ENCODE measurements around the gene PRDM16. TPM values are rescaled to one million over a fixed set of nuclear protein-coding genes. Genes with fewer than 3 reads are reported as not detected.

PRDM16 gene
- total RNA-seq, 2 experiments from 2014 or later: not detected

- POLR2A ChIA-PET: no interaction called here
- H3K27ac ChIP-seq (ENCODE audit: low read depth, low read length, poor library complexity, severe bottlenecking): no peak overlapping the region
- H3K9me2 ChIP-seq (ENCODE audit: insufficient read depth, low read length): no peaks in the 10 kb centered on the region
- no peaks in the 10 kb centered on the region for H4K20me1 ChIP-seq (ENCODE audit: insufficient read depth, low read length)
- TF ChIP-seq CTCF (conservative IDR thresholded peaks at IDR 0.05; ENCODE audit: low read length): no peak
- no peak for TF ChIP-seq EZH2phosphoT487 (IDR thresholded peaks at IDR 0.05; ENCODE audit: borderline replicate concordance, low read depth, low read length)
- no peak for DNase-seq (ENCODE audit: low spot score)
- H3K36me3 ChIP-seq (ENCODE audit: insufficient read depth, low read length): no peaks in the 10 kb centered on the region
- no peak overlapping the region for H3K4me3 ChIP-seq (ENCODE audit: low read depth, low read length, poor library complexity, severe bottlenecking)
- intact Hi-C loops (cut with micrococcal nuclease; ENCODE audit: unreplicated experiment): no loop called here
- no peaks in the 10 kb centered on the region for H3K4me1 ChIP-seq (ENCODE audit: insufficient read depth, low read length, poor library complexity, severe bottlenecking)
- H3K9me3 ChIP-seq (ENCODE audit: low read length): no peaks in the 10 kb centered on the region
- no TSS peak for BruUV-seq (replicated peaks)
- H2AFZ ChIP-seq (ENCODE audit: low read length): no peak overlapping the region
- no peak overlapping the region for H3K4me2 ChIP-seq (ENCODE audit: low read length)
- H3K79me2 ChIP-seq (ENCODE audit: insufficient read depth, low read depth, low read length): no peaks in the 10 kb centered on the region
- CTCF ChIA-PET (ENCODE audit: unreplicated experiment): no interaction called here
These were observed 44.4 kb upstream of the PRDM16 start for GRCh38 chr1:3024588-3024987.

DNA sequence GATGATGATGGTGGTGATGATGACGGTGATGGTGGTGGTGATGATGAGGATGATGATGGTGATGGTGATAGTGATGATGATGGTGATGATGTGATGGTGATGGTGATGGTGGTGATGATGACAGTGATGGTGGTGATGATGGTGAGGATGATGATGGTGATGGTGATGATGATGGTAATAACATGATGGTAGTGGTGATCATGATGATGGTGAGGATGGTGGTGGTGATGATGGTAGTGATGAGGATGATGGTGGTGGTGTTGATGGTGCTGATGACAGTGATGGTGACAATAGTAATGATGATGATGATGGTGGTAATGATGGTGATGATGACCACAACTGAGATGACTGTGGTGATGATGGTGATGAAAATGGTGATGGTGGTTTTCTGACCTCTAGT lies 42.9 kb upstream of the PRDM16 start:
- Histone ChIP-seq H3K9me3 (ENCODE audit: low read length) (no peaks in the 10 kb centered on the region), H3K27ac (ENCODE audit: low read depth, low read length, poor library complexity, severe bottlenecking) (no peak overlapping the region), H3K4me2 (ENCODE audit: low read length) (no peak overlapping the region), H3K36me3 (ENCODE audit: insufficient read depth, low read length) (no peaks in the 10 kb centered on the region), H2AFZ (ENCODE audit: low read length) (no peak overlapping the region), H3K9me2 (ENCODE audit: insufficient read depth, low read length) (no peaks in the 10 kb centered on the region), H3K79me2 (ENCODE audit: insufficient read depth, low read depth, low read length) (no peaks in the 10 kb centered on the region), H3K4me3 (ENCODE audit: low read depth, low read length, poor library complexity, severe bottlenecking) (no peak overlapping the region), H3K4me1 (ENCODE audit: insufficient read depth, low read length, poor library complexity, severe bottlenecking) (no peaks in the 10 kb centered on the region), H4K20me1 (ENCODE audit: insufficient read depth, low read length) (no peaks in the 10 kb centered on the region)
- no peak for TF ChIP-seq CTCF (conservative IDR thresholded peaks at IDR 0.05; ENCODE audit: low read length)
- no peak for TF ChIP-seq EZH2phosphoT487 (IDR thresholded peaks at IDR 0.05; ENCODE audit: borderline replicate concordance, low read depth, low read length)
- ChIA-PET POLR2A (no interaction called here), CTCF (ENCODE audit: unreplicated experiment) (no interaction called here)
- no TSS peak for BruUV-seq (replicated peaks)
- intact Hi-C loops (cut with micrococcal nuclease; ENCODE audit: unreplicated experiment): no loop called here
- DNase-seq (ENCODE audit: low spot score): no peak

- no peak overlapping the region for H3K27ac ChIP-seq (ENCODE audit: low read depth, low read length, poor library complexity, severe bottlenecking)
- no peak overlapping the region for H2AFZ ChIP-seq (ENCODE audit: low read length)
- no peaks in the 10 kb centered on the region for H3K9me3 ChIP-seq (ENCODE audit: low read length)
- BruUV-seq (replicated peaks): no TSS peak
- H3K4me1 ChIP-seq (ENCODE audit: insufficient read depth, low read length, poor library complexity, severe bottlenecking): no peaks in the 10 kb centered on the region
- H3K79me2 ChIP-seq (ENCODE audit: insufficient read depth, low read depth, low read length): no peaks in the 10 kb centered on the region
- no peak overlapping the region for H3K4me2 ChIP-seq (ENCODE audit: low read length)
- POLR2A ChIA-PET: no interaction called here
- intact Hi-C loops (cut with micrococcal nuclease; ENCODE audit: unreplicated experiment): no loop called here
- no peak for DNase-seq (ENCODE audit: low spot score)
- CTCF ChIA-PET (ENCODE audit: unreplicated experiment): no interaction called here
- H3K9me2 ChIP-seq (ENCODE audit: insufficient read depth, low read length): no peaks in the 10 kb centered on the region
- TF ChIP-seq EZH2phosphoT487 (IDR thresholded peaks at IDR 0.05; ENCODE audit: borderline replicate concordance, low read depth, low read length) (no peak), CTCF (conservative IDR thresholded peaks at IDR 0.05; ENCODE audit: low read length) (no peak)
- no peaks in the 10 kb centered on the region for H3K36me3 ChIP-seq (ENCODE audit: insufficient read depth, low read length)
- H3K4me3 ChIP-seq (ENCODE audit: low read depth, low read length, poor library complexity, severe bottlenecking): no peak overlapping the region
- no peaks in the 10 kb centered on the region for H4K20me1 ChIP-seq (ENCODE audit: insufficient read depth, low read length)
These were observed 42.2 kb upstream of the PRDM16 start for GRCh38 chr1:3026581-3027391.
